ENCODE data around the gene PLEKHG2.

The PLEKHG2 gene

GRCh38 chr19:39386557-39386956 lies 25.9 kb upstream of the PLEKHG2 start:
- no peak for DNase-seq

- DNase-seq = no peak
Measured at GRCh38 chr19:39388657-39389056, 23.8 kb upstream of the PLEKHG2 start.

GRCh38 chr19:39389631-39390414 lies 22.6 kb upstream of the PLEKHG2 start:
- DNase-seq = peak in 1 of 2 experiments; percentile 18

GRCh38 chr19:39390451-39390750 lies 22.1 kb upstream of the PLEKHG2 start:
- no peak for DNase-seq

GRCh38 chr19:39390751-39391437 lies 21.6 kb upstream of the PLEKHG2 start, which contains the start of the genes MED29 and PAF1:
Gene MED29, plus strand, starts transcription at chr19:39391378. Its CDS starts 45 bp downstream, at chr19:39391423.
Gene PAF1, minus strand, starts transcription at chr19:39391106. Its CDS starts 242 bp downstream, at chr19:39390864.
- peak; percentile 100 for DNase-seq

- DNase-seq = peak; percentile 40 to 89
Measured at GRCh38 chr19:39397360-39398296, 14.8 kb upstream of the PLEKHG2 start.

- DNase-seq = no peak
Measured at GRCh38 chr19:39398297-39398864, 14.1 kb upstream of the PLEKHG2 start.

- no peak for DNase-seq
Measured at GRCh38 chr19:39399668-39400050, 12.8 kb upstream of the PLEKHG2 start.

GRCh38 chr19:39400061-39400460 lies 12.4 kb upstream of the PLEKHG2 start:
- DNase-seq = no peak

- no peak for DNase-seq
Measured at GRCh38 chr19:39401070-39401548, 11.4 kb upstream of the PLEKHG2 start.

- DNase-seq = peak in 1 of 2 experiments; percentile 26
Measured at GRCh38 chr19:39401549-39402345, 10.7 kb upstream of the PLEKHG2 start.

GRCh38 chr19:39402346-39403300 lies 9.8 kb upstream of the PLEKHG2 start:
- DNase-seq = peak; percentile 56 to 81

GRCh38 chr19:39403331-39404312 lies 8.8 kb upstream of the PLEKHG2 start:
- DNase-seq = peak in 1 of 2 experiments; percentile 69

- peak in 1 of 2 experiments; percentile 25 for DNase-seq
Measured at GRCh38 chr19:39405261-39405957, 7.1 kb upstream of the PLEKHG2 start.

- no peak for DNase-seq
Measured at GRCh38 chr19:39405958-39406655, 6.4 kb upstream of the PLEKHG2 start.

- DNase-seq = peak; percentile 63 to 91
Measured at GRCh38 chr19:39406656-39407409, 5.6 kb upstream of the PLEKHG2 start, which contains the start of gene ZFP36. Gene ZFP36, plus strand, starts transcription at chr19:39406847. Its CDS starts 58 bp downstream, at chr19:39406905.

GRCh38 chr19:39407410-39407659 lies 5.1 kb upstream of the PLEKHG2 start:
- DNase-seq = no peak
